A549 (cell line): Measurements from ENCODE around the gene XYLB.

Source experiments
- HDAC2 ChIP-seq: fragments of 200-600 bp; sonication (generic); IDR thresholded peaks from 2 replicates; pipeline ENCODE4 v1.6.1; 2016
- PBX3 ChIP-seq: IDR thresholded peaks from 2 replicates; pipeline ENCODE4 v1.6.1; 2012
- RAD21 ChIP-seq, 2 experiments: fragments of >200 bp in 1 of 2; sonication (Bioruptor Twin) in 1 of 2; formaldehyde crosslinking in 1 of 2; IDR thresholded peaks in 1 of 2; conservative IDR thresholded peaks in 1 of 2; 2 replicates in 1 of 2; 3 replicates in 1 of 2; pipeline ENCODE4 v1.6.1; 2012 to 2018; ENCODE audit warnings: inconsistent platforms in 1 of 2
- REST ChIP-seq: fragments of 200-600 bp; sonication (generic); IDR thresholded peaks from 2 replicates; pipeline ENCODE4 v1.6.1; 2016; ENCODE audit warnings: antibody characterized with exemption, mild to moderate bottlenecking, moderate library complexity
- TF ChIP-seq, protein P1 (sequence below): fragments of >200 bp; sonication (Bioruptor Twin); formaldehyde crosslinking; IDR thresholded peaks from 3 replicates; pipeline ENCODE4 v1.5.1; 2016
- TF ChIP-seq, protein P2 (sequence below): fragments of 450-650 bp; IDR thresholded peaks from 2 replicates; pipeline ENCODE4 v1.6.1; 2014; ENCODE audit warnings: antibody characterized with exemption

- TF ChIP-seq PBX3 = no peak
- no peak for TF ChIP-seq RAD21 (conservative IDR thresholded peaks at IDR 0.05 in 1 of 2, IDR thresholded peaks at IDR 0.05 in 1 of 2)
- TF ChIP-seq, protein P1, sequence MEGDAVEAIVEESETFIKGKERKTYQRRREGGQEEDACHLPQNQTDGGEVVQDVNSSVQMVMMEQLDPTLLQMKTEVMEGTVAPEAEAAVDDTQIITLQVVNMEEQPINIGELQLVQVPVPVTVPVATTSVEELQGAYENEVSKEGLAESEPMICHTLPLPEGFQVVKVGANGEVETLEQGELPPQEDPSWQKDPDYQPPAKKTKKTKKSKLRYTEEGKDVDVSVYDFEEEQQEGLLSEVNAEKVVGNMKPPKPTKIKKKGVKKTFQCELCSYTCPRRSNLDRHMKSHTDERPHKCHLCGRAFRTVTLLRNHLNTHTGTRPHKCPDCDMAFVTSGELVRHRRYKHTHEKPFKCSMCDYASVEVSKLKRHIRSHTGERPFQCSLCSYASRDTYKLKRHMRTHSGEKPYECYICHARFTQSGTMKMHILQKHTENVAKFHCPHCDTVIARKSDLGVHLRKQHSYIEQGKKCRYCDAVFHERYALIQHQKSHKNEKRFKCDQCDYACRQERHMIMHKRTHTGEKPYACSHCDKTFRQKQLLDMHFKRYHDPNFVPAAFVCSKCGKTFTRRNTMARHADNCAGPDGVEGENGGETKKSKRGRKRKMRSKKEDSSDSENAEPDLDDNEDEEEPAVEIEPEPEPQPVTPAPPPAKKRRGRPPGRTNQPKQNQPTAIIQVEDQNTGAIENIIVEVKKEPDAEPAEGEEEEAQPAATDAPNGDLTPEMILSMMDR = no peak
- TF ChIP-seq HDAC2 = no peak
- TF ChIP-seq, protein P2, sequence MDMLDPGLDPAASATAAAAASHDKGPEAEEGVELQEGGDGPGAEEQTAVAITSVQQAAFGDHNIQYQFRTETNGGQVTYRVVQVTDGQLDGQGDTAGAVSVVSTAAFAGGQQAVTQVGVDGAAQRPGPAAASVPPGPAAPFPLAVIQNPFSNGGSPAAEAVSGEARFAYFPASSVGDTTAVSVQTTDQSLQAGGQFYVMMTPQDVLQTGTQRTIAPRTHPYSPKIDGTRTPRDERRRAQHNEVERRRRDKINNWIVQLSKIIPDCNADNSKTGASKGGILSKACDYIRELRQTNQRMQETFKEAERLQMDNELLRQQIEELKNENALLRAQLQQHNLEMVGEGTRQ = no peak
- no peak for TF ChIP-seq REST
These were observed 107.3 kb downstream of the XYLB start for GRCh38 chr3:38453913-38454177.
